Occipital lobe (tissue), 2 donors: ENCODE data around the gene IFI27L1. TPM values are rescaled to one million over a fixed set of nuclear protein-coding genes. Genes with fewer than 3 reads are reported as not detected.
"Not testable (repeated sequence)": the region's sequence is repeated elsewhere in the genome, so short reads cannot be mapped to it uniquely, and the experiment has no call there.

Source experiments
- DNase-seq: peaks from one replicate; lab custom pipeline; 2025; lab: John Stamatoyannopoulos, UW
- total RNA-seq: library from RNA; depleted of rRNA; stranded (reverse); fragments of >200 nt; gene quantifications from one replicate; pipeline ENCODE4 v1.2.3, GENCODE V29; 2014

Gene IFI27L1
- total RNA-seq, 1 donor from 2014 or later, result 5.0 TPM

GRCh38 chr14:94048691-94049624 is 32.2 kb upstream of the IFI27L1 start:
- DNase-seq, result no peak

GRCh38 chr14:94049625-94050023 is 31.5 kb upstream of the IFI27L1 start:
- no peak for DNase-seq

GRCh38 chr14:94050231-94050880 is 30.8 kb upstream of the IFI27L1 start:
- no peak for DNase-seq

- peak; percentile 44 for DNase-seq
These were observed 30.0 kb upstream of the IFI27L1 start for GRCh38 chr14:94051115-94051514.

GRCh38 chr14:94051779-94052178 is 29.3 kb upstream of the IFI27L1 start:
- no peak for DNase-seq

- no peak for DNase-seq
These were observed 28.9 kb upstream of the IFI27L1 start for GRCh38 chr14:94052199-94052598.

- DNase-seq, result no peak
These were observed 28.4 kb upstream of the IFI27L1 start for GRCh38 chr14:94052662-94053061.

- DNase-seq, result no peak
These were observed 26.7 kb upstream of the IFI27L1 start for GRCh38 chr14:94054401-94054800.

- DNase-seq, result no peak
These were observed 26.2 kb upstream of the IFI27L1 start for GRCh38 chr14:94054936-94055335.

GRCh38 chr14:94056579-94057308 is 24.4 kb upstream of the IFI27L1 start:
- DNase-seq, result no peak

GRCh38 chr14:94058128-94058673 is 22.9 kb upstream of the IFI27L1 start:
- no peak for DNase-seq

- DNase-seq, result no peak
These were observed 22.4 kb upstream of the IFI27L1 start for GRCh38 chr14:94058674-94059138.

- DNase-seq, result no peak
These were observed 21.1 kb upstream of the IFI27L1 start for GRCh38 chr14:94059998-94060397.

GRCh38 chr14:94062344-94062940 is 18.7 kb upstream of the IFI27L1 start:
- no peak for DNase-seq

- no peak for DNase-seq
These were observed 14.9 kb upstream of the IFI27L1 start for GRCh38 chr14:94066089-94066676.

GRCh38 chr14:94072076-94072475 is 9.0 kb upstream of the IFI27L1 start:
- not testable (repeated sequence) for DNase-seq

GRCh38 chr14:94074534-94074933 is 6.6 kb upstream of the IFI27L1 start:
- no peak for DNase-seq

- no peak for DNase-seq
These were observed 6.1 kb upstream of the IFI27L1 start for GRCh38 chr14:94075008-94075407.

- no peak for DNase-seq
These were observed 3.8 kb upstream of the IFI27L1 start for GRCh38 chr14:94077111-94077821.

- no peak for DNase-seq
These were observed 3.3 kb upstream of the IFI27L1 start for GRCh38 chr14:94077823-94078222.
